Measurements from ENCODE around the gene DUOXA1.
A peak's percentile ranks its signal among the peaks of the same experiment; 100 is the strongest.

The DUOXA1 gene

DNA sequence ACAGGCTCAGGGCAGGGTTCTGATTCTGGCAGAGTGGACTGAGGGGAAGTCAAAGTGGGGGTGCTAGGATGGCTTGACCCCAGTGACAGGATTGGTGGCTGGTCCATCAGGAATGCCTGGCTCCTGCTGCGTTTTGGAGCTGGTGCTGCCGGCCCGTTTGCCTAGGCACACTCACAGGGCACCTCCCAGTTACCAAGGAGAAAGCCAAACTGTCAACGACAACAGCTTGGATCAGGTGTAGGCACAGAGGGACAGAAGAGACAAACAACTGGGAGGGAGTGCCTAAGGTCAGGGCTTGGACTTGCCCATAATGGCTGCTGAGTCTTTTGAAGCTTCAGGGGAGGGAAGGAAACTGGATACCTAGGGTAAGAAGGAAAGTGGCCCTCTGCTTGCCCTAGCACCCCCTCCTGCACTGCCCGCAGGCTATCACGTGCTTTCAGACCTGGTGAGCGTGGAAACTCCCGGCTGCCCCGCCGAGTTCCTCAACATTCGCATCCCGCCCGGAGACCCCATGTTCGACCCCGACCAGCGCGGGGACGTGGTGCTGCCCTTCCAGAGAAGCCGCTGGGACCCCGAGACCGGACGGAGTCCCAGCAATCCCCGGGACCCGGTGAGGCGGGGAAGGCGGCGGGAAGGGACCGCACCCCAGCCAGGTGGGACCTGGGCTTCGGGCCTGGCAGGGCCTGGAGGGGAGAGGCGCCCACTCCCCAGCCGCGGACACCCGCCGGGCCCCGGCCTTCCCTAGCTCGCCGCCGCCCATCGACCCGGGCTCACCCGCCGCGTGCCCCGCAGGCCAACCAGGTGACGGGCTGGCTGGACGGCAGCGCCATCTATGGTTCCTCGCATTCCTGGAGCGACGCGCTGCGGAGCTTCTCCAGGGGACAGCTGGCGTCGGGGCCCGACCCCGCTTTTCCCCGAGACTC is 5.3 kb upstream of the DUOXA1 start:
- no peak for DNase-seq (ENCODE audit: low read depth)
- no peak overlapping the region for H3K4me3 ChIP-seq (ENCODE audit: low read depth, low read length)

DNA sequence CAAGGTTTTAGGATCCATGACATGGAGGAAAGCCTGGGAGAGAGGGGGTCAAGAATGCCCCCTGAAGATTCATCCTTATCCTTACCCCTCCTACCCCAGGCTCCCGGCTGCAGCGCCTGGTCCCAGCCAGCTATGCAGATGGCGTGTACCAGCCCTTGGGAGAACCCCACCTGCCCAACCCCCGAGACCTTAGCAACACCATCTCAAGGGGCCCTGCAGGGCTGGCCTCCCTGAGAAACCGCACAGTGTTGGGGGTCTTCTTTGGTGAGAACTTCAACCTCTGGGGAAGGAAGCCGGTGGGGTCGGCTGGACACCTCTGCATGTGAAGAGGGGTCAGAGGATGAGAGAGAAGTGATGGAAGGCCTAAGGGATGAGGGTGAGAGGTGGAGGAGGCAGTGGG is 4.4 kb upstream of the DUOXA1 start:
- DNase-seq (ENCODE audit: low read depth) = no peak
- no peak overlapping the region for H3K4me3 ChIP-seq (ENCODE audit: low read depth, low read length)

- no peak overlapping the region for H3K4me3 ChIP-seq (ENCODE audit: low read depth, low read length)
Measured at GRCh38 chr15:45133561-45133920, 3.9 kb upstream of the DUOXA1 start.

DNA sequence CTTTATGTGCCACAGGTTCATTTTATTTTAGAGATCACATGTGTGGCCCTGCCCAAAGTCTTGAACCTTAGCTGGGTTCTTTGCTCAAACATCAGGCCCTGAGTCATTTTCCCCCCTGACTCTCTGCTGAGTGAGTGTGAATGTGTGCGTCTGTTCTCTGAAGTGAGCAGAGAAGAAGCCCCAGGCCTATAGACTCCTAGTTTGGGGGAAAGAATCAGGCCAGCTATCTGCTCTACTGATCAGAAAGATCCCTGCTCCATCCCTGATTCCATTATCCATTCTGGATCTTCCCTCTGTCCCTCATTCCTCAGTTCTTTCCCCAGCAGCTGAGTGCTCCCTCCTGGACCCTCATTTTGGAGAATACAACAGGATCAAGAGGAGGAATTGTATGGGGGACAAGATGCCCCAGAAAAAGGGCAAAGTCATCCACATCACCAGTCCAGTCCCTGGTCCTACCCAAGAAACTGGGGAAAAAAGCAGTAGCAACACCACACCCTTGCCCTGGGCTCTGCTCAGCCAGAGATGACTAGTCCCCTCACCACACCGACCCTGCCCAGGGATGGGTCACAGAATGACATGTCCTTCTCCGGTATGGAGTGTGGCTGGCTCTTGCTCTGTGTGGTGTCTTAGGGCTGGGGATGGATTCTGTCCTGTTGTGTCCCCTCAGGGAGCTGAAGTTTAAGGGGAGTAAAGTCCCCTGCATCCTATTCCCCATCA is 3.3 kb upstream of the DUOXA1 start:
- DNase-seq (ENCODE audit: low read depth) = no peak
- H3K4me3 ChIP-seq (ENCODE audit: low read depth, low read length) = no peak overlapping the region

More at GRCh38 chr15:45133561-45133920, 3.9 kb upstream of the DUOXA1 start:
- DNase-seq (ENCODE audit: low read depth) = no peak

DNA sequence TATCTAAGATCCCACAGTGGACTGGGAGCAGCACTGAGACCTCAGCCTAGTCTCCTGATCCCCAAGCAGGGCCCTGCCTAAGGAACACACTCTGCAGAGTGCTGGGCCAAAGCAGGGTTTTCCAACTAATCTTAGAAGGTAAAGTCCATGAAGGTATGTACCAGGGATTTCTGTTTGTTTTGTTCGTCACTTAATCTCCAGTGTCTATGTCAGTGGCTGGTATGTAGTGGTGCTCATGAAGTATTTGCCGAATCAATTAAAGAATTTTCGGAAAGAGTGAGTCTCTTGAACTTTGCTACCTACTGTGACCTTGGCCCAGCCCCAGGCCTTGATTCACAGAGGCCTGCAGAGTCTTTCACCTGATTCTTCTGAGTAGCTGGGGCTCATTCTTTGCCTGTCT is 1.8 kb upstream of the DUOXA1 start:
- no peak overlapping the region for H3K4me3 ChIP-seq (ENCODE audit: low read depth, low read length)
- no peak for DNase-seq (ENCODE audit: low read depth)

- H3K4me3 ChIP-seq (ENCODE audit: low read depth, low read length) = no peak overlapping the region
- DNase-seq (ENCODE audit: low read depth) = no peak
Measured at GRCh38 chr15:45130291-45131000, 767 bp upstream of the DUOXA1 start.

- DNase-seq (ENCODE audit: low read depth) = no peak
- no peak overlapping the region for H3K4me3 ChIP-seq (ENCODE audit: low read depth, low read length)
Measured at GRCh38 chr15:45128971-45129639, 574 bp downstream of the DUOXA1 start.

DNA sequence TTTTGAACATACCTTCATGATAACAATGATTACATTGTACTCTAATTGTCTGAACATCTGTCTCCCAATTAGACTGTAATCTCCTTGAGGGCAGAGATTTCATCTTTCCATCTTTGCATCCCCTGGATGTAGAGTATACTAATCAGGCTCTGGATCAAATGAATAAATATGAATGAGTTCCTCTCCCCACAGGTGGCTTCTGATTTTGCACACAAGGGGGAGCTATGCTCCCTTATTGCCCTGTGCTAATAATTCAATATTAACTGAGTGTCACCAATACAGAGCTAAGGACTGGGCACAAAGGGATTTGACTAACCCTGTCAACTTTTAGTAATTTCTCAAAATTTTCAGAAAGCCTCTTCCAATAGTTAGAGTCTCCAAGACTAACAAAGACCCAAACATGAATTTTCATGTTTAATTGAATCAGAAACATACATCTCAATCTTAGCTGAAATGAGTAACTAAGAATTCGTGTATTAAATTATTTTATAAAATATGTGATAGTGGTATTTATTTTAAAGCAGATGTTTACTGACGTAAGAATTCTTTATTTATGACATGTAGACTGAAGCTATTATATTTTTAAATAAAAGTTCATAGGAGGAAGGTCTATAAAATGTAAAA is 3.0 kb downstream of the DUOXA1 start:
- H3K4me3 ChIP-seq (ENCODE audit: low read depth, low read length) = no peak overlapping the region
- no peak for DNase-seq (ENCODE audit: low read depth)

- no peak for DNase-seq (ENCODE audit: low read depth)
- H3K4me3 ChIP-seq (ENCODE audit: low read depth, low read length) = no peak overlapping the region
Measured at GRCh38 chr15:45123397-45123796, 6.3 kb downstream of the DUOXA1 start.

DNA sequence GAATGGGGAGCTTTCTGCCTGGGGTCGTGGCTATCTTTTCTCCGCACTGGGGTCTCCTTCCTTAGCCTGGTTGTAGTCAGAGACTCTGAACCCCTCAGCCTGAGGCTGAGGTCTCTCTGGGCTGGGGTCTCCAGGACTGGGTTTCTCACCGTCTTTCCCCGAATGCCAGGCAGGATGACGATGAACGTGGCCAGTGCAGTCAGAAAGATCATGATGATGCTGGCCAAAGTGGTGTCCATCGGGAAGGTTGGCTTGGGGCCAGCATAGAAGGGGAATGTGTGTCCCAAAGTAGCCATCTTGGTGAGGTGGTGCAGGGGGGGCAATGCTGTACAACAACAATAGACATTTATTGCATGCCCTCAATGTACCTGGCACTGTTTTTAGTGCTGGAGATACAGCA is 7.0 kb downstream of the DUOXA1 start:
- no peak for DNase-seq (ENCODE audit: low read depth)
- no peak overlapping the region for H3K4me3 ChIP-seq (ENCODE audit: low read depth, low read length)

DNA sequence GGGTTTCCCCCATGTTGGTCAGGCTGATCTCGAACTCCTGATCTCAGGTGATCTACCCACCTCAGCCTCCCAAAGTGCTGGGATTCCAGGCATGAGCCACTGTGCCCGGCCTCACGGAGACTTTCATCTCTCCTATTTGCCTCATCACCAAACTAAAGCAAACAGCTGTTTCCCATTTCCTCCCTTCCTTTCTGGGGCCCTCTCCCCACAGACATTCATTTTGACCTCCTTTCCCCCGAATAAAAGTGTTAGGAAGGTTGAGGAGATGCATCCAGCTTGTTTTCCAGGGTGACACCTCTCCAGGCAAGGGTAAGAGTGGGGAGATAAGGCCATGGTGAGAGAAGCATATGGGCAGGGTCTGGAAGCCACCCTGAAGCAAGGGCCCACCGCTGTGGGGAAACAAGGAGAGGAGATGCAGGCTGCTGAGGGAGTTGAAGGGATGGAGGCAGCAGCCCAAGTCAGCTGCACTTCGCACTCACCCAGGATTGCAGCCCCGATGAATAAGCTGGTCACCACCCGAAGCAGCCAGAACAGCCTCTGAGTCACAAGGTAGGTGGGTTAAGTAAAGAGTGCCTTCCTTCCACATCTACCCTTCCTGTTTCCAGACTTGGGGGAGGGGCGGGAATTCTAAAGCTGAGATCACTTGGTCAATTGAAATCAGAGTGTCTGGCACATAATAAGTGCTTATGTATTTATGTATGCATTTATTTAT is 7.8 kb downstream of the DUOXA1 start:
- H3K4me3 ChIP-seq (ENCODE audit: low read depth, low read length) = no peak overlapping the region
- DNase-seq (ENCODE audit: low read depth) = peak; percentile 65

DNA sequence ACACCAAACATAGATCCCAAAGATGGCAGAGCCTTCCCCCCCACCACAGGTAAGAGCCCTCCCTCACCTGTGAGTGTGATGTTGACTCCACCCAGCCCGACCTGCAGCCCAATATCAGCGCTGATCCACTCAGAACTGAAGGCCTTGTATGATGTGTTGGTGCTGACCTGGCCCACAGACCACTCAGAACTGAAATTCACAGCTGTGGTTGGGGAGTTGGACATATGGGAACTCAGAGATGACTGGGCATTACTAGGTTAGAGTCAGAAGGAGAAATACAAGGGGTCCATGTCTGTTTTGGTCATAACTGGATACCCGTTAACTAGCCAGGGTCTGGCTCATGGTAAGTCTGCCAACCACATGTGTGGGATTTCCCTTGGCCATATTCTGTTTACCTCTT is 8.7 kb downstream of the DUOXA1 start:
- H3K4me3 ChIP-seq (ENCODE audit: low read depth, low read length) = no peak overlapping the region
- no peak for DNase-seq (ENCODE audit: low read depth)

- H3K4me3 ChIP-seq (ENCODE audit: low read depth, low read length) = no peak overlapping the region
- no peak for DNase-seq (ENCODE audit: low read depth)
Measured at GRCh38 chr15:45120081-45120972, 9.4 kb downstream of the DUOXA1 start.

- no peak for DNase-seq (ENCODE audit: low read depth)
- H3K4me3 ChIP-seq (ENCODE audit: low read depth, low read length) = no peak overlapping the region
Measured at GRCh38 chr15:45118996-45119395, 10.7 kb downstream of the DUOXA1 start.

- peak overlapping the region; percentile 12 for H3K4me3 ChIP-seq (ENCODE audit: low read depth, low read length)
- peak; percentile 68 for DNase-seq (ENCODE audit: low read depth)
Measured at GRCh38 chr15:45118131-45118588, 11.5 kb downstream of the DUOXA1 start.

DNA sequence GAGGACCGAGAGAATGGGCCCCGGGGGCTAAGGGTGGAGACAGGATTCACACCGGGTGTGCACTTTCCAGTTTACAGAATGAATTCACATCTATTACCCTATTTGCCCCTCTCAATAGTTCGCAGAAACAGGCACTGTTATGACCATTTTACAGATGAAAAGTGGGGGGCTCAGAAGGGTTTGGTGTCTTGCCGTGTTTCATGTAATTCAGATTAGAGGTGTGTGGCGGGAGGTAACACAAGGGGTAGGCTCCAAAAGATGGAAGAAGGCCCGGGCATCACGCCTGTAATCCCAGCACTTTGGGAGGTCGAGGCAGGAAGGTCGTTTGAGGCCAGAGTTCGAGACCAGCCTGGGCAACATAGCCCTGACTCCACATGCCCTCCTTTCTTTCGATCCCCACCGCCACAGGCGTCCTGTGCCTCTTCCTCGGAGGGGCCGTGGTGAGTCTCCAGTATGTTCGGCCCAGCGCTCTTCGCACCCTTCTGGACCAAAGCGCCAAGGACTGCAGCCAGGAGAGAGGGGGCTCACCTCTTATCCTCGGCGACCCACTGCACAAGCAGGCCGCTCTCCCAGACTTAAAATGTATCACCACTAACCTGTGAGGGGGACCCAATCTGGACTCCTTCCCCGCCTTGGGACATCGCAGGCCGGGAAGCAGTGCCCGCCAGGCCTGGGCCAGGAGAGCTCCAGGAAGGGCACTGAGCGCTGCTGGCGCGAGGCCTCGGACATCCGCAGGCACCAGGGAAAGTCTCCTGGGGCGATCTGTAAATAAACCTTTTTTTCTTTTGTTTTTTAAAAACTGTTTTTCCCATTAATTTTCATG is 12.2 kb downstream of the DUOXA1 start:
- peak overlapping the region; percentile 12 for H3K4me3 ChIP-seq (ENCODE audit: low read depth, low read length)
- DNase-seq (ENCODE audit: low read depth) = no peak
